Stomach (tissue), 4 donors: ENCODE measurements around the gene ZDHHC7.
"Not testable (repeated sequence)": the region's sequence is repeated elsewhere in the genome, so short reads cannot be mapped to it uniquely, and the experiment has no call there.

Experiments used
- CTCF ChIP-seq, 7 experiments: fragments of 450-650 bp in 4 of 7; fragments of 200-600 bp in 3 of 7; sonication (generic) in 3 of 7; IDR thresholded peaks; one replicate each; pipeline ENCODE4 v1.5.1; 2016 to 2019; ENCODE audit warnings: antibody characterized with exemption in 7 of 7, control low read depth in 2 of 7, mild to moderate bottlenecking in 1 of 7
- EP300 ChIP-seq: sonication (generic); formaldehyde crosslinking; IDR thresholded peaks from one replicate; pipeline ENCODE4 v1.6.1; 2017; ENCODE audit warnings: antibody characterized with exemption
- POLR2A ChIP-seq, 4 donors: fragments of 450-650 bp; IDR thresholded peaks; one replicate each; pipeline ENCODE4 v1.6.1; 2016; ENCODE audit warnings: antibody characterized with exemption in 4 of 4, control low read depth in 2 of 4, mild to moderate bottlenecking in 1 of 4, moderate library complexity in 1 of 4
- POLR2AphosphoS5 ChIP-seq, 3 donors: sonication (generic); formaldehyde crosslinking; IDR thresholded peaks; one replicate each; pipeline ENCODE4 v1.6.1; 2016; ENCODE audit warnings: antibody characterized with exemption in 3 of 3

- not testable (repeated sequence) for TF ChIP-seq POLR2A (IDR thresholded peaks at IDR 0.05); CTCF (IDR thresholded peaks at IDR 0.05); POLR2AphosphoS5 (IDR thresholded peaks at IDR 0.05); EP300
Observed at GRCh38 chr16:85054321-85054720, 43.0 kb upstream of the ZDHHC7 start.
